Stimulated activated CD8-positive, alpha-beta memory T cell treated with anti-CD3 and anti-CD28 coated beads, Interleukin-7, amount 100 ng/mL, for 1 hour (primary cell): ENCODE data around the gene MRE11.
"Not testable (repeated sequence)": the region's sequence is repeated elsewhere in the genome, so short reads cannot be mapped to it uniquely, and the experiment has no call there.

Experiments used
- DNase-seq, 2 donors: peaks; one replicate each; pipeline ENCODE4 v3.0.0-alpha.2; 2020; ENCODE audit warnings: low read depth in 2 of 2

The MRE11 gene

GRCh38 chr11:94506513-94506912 is 12.9 kb upstream of the MRE11 start:
- not testable (repeated sequence) for DNase-seq

- no peak for DNase-seq
Observed at GRCh38 chr11:94504689-94505293, 11.1 kb upstream of the MRE11 start.

GRCh38 chr11:94501522-94501921 is 7.9 kb upstream of the MRE11 start:
- no peak for DNase-seq

GRCh38 chr11:94500181-94500580 is 6.5 kb upstream of the MRE11 start:
- DNase-seq, result no peak

GRCh38 chr11:94494126-94494680 is 559 bp upstream of the MRE11 start:
- DNase-seq, result no peak

DNA sequence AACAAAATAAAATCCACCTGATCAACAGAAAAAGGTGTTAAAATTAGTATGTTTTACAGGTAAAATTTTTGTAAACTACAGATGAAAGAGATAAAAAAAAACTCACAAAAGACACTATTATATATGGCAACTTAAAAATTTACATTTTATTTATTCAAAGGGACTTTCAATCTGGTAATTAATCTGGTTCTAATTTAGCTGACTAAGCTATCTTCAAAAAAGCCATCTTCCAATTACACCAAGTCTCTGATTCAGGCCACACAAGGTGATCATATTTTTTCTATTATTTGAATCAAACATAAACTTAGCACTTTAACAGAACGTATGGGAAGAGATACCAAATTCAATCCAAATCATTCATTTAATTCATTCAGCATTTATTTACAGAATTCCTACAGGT is 7.6 kb downstream of the MRE11 start:
- DNase-seq, result no peak

- DNase-seq, result no peak
Observed at GRCh38 chr11:94481342-94481741, 12.3 kb downstream of the MRE11 start.

DNA sequence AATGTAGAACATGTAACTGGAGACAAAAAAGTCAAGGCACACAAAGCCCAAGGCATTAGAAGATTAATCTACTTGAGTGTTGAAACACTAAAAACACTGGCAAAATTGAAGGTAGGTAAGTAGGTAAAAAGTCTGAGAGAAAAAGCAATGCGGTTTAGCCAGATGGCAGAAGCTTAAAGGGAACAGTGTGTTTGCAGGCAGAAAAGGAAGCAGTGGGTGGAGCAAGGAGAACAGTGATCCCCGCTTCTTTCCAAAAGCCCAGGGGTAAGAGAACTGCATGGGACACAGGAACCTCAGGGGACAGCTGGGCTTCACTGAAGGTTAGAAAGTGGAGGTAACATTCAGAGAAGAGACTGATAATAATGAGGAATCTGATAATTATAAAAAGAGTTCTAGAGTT is 16.0 kb downstream of the MRE11 start:
- no peak for DNase-seq

DNA sequence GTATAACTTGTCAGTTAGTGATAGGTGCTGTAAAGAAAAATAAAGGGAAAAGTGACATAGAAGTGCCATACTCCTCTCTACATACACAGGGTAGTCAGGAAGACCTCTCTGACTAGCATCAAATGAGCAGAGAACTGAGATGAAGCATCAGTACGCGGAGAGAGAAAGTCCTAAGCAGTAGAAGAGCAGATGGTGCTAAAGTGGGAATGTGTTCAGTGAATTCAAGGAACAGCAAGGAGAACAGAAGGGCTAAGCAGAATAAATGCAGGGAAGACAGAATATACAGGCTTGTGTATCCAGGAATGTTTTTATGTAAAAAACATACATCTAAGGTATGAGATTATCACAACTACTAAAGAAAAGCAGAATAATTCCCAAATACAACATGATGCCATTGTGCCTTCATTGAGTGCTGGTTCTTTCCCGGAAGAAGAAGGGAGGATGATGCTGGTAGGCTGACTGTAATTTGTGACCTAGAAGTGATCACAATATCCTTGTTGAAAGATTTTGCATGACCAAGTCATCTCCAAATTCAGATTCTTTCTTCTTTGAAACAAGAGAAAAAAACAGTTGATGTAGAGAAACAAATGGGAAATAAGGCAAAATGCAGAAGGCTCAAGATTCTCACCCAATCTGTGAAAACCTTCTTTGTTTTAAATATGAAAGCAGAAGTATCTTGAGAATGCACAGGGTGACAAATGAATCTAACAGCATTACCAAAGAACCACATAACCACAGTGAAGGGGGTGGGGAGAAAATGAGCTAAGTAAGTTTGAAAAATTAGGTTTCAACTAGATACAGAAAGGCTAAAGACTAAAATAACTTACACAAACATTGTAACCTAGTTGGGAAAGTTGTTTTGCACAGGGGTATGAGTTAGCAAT is 20.5 kb downstream of the MRE11 start:
- DNase-seq, result no peak

GRCh38 chr11:94469416-94469815 is 24.2 kb downstream of the MRE11 start:
- no peak for DNase-seq

GRCh38 chr11:94459576-94459975 is 34.1 kb downstream of the MRE11 start:
- no peak for DNase-seq

DNA sequence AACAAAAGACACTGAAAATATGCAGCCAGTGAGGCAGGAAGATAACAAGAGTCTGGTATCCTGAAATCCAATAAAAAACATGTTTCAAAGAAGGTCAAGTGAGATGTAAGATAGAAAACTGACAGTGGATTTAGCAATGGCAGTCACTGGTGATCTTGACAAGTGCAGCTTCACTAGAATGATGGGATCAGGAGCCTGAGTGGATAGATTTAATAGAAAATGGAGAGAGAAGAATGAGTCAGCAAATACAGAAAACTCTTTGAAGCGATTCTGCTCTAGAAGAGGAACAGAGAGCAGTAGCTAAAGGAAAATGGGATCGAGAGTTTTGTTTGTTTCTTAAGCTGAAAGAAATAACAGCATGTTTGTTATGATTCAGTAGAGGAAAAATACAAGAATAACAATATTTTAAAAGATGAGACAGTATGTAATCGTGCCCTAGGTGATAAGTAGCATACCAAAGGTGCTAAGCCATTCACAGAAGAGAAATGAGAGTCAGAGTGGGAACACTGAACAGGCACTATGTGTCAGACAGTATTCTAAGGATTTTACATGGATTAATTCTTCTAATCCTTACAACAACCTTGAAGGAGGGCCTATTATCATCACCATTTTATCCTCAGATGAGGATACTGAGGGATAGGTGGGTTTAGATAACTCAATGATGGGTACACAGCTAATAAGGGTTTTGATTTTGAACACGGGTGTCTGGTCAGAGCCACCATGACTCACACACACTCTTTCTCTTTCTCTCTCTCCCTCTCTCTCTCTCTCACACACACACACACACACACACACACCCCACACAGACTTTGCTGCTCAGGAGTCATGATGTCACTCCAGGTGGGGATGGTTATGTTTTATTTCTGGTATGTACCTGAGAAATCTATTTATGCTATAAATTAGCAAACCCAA is 36.3 kb downstream of the MRE11 start:
- no peak for DNase-seq

DNA sequence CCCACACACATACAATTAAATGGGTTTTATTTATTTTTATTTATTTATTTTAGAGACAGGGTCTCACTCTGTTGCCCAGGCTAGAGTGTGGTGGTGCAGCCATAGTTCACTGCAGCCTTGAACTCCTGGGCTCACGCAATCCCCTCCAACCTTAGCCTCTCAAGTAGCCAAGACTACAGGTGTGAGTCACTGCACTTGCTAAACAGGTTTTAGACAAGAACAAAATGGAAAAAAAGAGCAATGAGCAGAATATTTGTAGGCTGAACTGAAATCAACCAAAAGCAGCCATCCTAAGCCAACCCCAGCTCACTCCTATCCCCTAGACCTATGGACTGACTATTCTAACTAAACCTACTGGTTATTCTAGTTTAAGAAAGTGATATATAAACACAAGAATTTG is 37.8 kb downstream of the MRE11 start:
- DNase-seq, result no peak

DNA sequence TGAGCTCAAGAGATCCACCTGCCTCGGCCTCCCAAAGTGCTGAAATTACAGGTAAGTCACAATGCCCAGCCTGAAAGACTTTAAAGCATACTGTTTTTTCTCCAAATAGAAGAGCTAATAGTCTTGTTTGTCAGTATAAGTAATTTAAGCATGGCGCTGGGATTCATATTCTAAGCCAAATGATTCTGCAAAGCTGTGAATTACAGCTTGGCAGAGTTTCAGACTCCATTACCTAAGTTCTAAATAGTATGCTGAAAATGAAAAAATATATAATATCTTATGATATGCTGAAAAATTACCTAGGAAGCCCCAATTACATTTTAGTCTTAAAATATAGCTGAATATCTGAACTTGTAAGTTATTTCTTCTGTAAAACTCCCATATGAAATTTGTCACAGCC is 39.3 kb downstream of the MRE11 start:
- no peak for DNase-seq

DNA sequence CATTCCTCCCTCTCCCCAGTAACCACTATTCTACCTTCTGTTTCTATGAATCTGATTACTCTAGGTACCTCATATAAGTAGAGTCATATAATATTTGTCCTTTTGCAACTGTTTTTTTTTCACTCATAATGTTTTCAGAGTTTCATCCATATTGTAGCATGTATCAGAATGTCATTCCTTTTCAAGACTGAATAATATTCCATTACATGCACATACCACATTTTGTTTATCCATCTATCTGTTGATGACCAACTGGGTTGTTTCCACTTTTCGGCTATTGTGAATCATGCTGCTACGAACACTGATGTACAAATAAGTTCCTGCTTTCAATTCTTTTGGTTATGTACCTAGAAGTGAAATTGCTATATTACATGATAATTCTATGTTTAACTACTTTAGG is 40.7 kb downstream of the MRE11 start:
- no peak for DNase-seq

DNA sequence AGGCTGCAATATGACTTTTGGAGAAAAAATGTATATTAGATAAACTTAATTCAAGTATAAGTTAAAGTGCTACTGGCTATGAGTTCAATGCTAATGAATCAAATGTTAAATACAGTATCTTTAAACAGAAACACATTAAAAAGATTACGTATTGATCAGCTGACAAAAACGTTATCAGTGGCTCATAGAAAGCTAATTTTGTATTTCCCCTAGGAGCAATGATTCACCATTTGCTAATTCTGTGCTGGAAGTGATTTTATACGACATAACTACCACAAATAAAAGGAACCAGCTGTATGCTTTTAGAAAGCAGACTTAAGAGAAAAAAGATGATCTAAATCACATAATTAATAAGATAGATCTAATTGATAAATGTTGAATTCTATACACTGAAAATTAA is 43.6 kb downstream of the MRE11 start:
- no peak for DNase-seq

DNA sequence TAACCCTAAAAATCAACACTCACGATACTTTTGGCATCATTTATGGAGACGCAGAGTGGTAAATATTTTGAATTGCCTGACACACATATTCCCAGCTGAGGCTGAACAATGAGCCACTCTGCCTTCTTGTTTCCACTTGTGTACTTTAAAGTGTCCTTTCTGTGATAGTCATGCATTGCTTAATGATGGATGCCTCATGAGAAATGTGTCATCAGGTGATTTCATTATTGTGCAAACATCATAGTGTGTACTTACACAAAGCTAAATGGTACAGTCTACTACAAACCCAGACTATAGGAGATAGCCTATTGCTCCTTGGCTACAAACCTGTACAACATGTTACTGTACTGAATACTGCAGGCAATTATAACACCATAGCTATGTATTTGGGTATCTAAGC is 44.2 kb downstream of the MRE11 start:
- DNase-seq, result no peak

- DNase-seq, result no peak
Observed at GRCh38 chr11:94449029-94449428, 44.6 kb downstream of the MRE11 start.

GRCh38 chr11:94447149-94447548 is 46.5 kb downstream of the MRE11 start:
- DNase-seq, result no peak

DNA sequence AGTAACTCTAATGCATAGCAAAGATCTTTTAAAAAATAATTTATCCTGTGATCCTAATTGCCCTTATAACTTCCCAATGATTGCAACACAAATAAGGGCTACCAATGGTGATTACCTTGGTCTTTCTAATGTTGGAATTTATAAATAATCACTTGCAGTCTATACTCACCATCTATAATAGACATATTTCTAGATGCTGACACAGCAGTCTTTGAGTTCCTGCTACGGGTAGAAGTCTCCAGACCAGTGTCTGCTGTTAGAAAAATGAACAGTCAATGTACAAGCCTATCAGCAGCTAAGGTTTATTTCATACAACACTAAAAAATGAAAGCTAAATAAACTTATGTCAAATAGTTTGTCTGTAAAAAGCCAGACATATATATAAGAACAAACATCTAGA is 48.0 kb downstream of the MRE11 start:
- no peak for DNase-seq

- DNase-seq, result no peak
Observed at GRCh38 chr11:94433049-94433448, 60.6 kb downstream of the MRE11 start.

GRCh38 chr11:94424662-94425061 is 69.0 kb downstream of the MRE11 start:
- DNase-seq, result no peak
